Measurements from ENCODE around the gene ZNF24.

- TF ChIP-seq, protein P1, sequence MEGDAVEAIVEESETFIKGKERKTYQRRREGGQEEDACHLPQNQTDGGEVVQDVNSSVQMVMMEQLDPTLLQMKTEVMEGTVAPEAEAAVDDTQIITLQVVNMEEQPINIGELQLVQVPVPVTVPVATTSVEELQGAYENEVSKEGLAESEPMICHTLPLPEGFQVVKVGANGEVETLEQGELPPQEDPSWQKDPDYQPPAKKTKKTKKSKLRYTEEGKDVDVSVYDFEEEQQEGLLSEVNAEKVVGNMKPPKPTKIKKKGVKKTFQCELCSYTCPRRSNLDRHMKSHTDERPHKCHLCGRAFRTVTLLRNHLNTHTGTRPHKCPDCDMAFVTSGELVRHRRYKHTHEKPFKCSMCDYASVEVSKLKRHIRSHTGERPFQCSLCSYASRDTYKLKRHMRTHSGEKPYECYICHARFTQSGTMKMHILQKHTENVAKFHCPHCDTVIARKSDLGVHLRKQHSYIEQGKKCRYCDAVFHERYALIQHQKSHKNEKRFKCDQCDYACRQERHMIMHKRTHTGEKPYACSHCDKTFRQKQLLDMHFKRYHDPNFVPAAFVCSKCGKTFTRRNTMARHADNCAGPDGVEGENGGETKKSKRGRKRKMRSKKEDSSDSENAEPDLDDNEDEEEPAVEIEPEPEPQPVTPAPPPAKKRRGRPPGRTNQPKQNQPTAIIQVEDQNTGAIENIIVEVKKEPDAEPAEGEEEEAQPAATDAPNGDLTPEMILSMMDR (IDR thresholded peaks at IDR 0.05) = no peak
- TF ChIP-seq POLR2AphosphoS5 (IDR thresholded peaks at IDR 0.05) (no peak), POLR2A (IDR thresholded peaks at IDR 0.05) (no peak)
Observed at GRCh38 chr18:35390951-35391700, 46.9 kb upstream of the ZNF24 start.
